ENCODE measurements around the gene TCP1. TPM values are rescaled to one million over a fixed set of nuclear protein-coding genes. Genes with fewer than 3 reads are reported as not detected.
A peak's percentile ranks its signal among the peaks of the same experiment; 100 is the strongest.

TCP1 gene
- total and polyA plus RNA-seq, 2 donors (not counting 3 experiments of a cell fraction or from before 2014, with no cell fraction given), result 168 to 302 TPM

DNA sequence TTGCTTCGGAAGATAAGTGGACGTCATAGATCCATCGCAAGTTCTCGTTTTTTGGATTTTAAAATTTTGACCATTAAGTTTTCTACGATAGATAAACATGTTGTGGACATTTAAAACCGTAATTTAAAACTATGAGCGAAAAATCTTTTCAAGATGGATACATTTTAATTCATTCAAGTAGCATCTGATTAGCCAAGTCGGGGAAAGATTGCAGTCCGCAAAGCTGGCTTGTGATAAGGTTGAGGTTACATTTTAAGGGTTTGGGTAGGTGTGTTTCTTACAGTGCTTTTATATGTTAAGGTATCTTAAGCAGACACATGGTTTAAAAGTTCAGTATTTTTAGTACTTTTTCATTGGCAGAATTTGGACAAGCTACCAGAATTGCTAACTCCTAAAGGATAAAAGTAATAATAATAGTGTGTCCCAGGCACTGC is 60.9 kb downstream of the TCP1 start:
- Histone ChIP-seq H3K36me3 (ENCODE audit: control insufficient read depth in 2 of 2, extremely low read depth in 1 of 2, insufficient read depth in 2 of 2, low read length in 2 of 2) (no peaks in the 10 kb centered on the region), H4K20me1 (replicated peaks; ENCODE audit: control insufficient read depth, extremely low read depth, insufficient read depth, low read length) (peaks cover 20% of the 10 kb centered on the region), H3K27me3 (ENCODE audit: control insufficient read depth in 2 of 2, insufficient read depth in 2 of 2, low read length in 2 of 2) (no peaks in the 10 kb centered on the region), H3K4me3 (replicated peaks in 1 of 3; ENCODE audit: insufficient read depth in 1 of 3, low read depth in 1 of 3, low read length in 3 of 3) (peak overlapping the region; percentile 83 to 100 (median 89)), H3K4me1 (ENCODE audit: control insufficient read depth, extremely low read depth, insufficient read depth, low read length) (peaks cover 21% of the 10 kb centered on the region), H2AFZ (ENCODE audit: low read depth, low read length) (no peak overlapping the region), H3K9ac (replicated peaks; ENCODE audit: extremely low read depth, insufficient read depth, low read length) (peak overlapping the region; percentile 98), H3K9me1 (replicated peaks; ENCODE audit: control insufficient read depth, extremely low read depth, insufficient read depth, low read length) (no peaks in the 10 kb centered on the region), H3K27ac (ENCODE audit: insufficient read depth, low read depth, low read length) (peak overlapping the region; percentile 93), H3K79me2 (ENCODE audit: control insufficient read depth, insufficient read depth, low read length) (peaks cover 81% of the 10 kb centered on the region), H3K4me2 (ENCODE audit: insufficient read depth, low read length) (peak overlapping the region; percentile 99), H3K9me3 (replicated peaks; ENCODE audit: control insufficient read depth, insufficient read depth, low read length) (no peaks in the 10 kb centered on the region)
- intact Hi-C loops (cut with micrococcal nuclease), result no loop called here
- CTCF ChIA-PET, result interaction anchor here (1.1 to 2.8 kb wide), 5 partner anchors 10 to 559 kb away, joined by 3 to 12 read pairs (median 4); partner anchors contain the start of gene FNDC1
- BruUV-seq (replicated peaks), result no TSS peak
- DNase-seq (ENCODE audit: low read depth, low spot score) (no peak), FAIRE-seq (peak; percentile 28)
- POLR2A ChIA-PET, result interaction anchor here (2.5 to 3.3 kb wide), 2 partner anchors 37 to 62 kb away, joined by 18 to 21 read pairs; partner anchors contain the start of genes MRPL18 and TCP1
- dilution Hi-C loops (cut with MboI; ENCODE audit: extremely low pct_ligation_motif_present, low sequenced_read_pairs), result no loop called here
- no peak for TF ChIP-seq MYC (IDR thresholded peaks at IDR 0.05; ENCODE audit: low read depth, low read length)
- TF ChIP-seq, protein P1, sequence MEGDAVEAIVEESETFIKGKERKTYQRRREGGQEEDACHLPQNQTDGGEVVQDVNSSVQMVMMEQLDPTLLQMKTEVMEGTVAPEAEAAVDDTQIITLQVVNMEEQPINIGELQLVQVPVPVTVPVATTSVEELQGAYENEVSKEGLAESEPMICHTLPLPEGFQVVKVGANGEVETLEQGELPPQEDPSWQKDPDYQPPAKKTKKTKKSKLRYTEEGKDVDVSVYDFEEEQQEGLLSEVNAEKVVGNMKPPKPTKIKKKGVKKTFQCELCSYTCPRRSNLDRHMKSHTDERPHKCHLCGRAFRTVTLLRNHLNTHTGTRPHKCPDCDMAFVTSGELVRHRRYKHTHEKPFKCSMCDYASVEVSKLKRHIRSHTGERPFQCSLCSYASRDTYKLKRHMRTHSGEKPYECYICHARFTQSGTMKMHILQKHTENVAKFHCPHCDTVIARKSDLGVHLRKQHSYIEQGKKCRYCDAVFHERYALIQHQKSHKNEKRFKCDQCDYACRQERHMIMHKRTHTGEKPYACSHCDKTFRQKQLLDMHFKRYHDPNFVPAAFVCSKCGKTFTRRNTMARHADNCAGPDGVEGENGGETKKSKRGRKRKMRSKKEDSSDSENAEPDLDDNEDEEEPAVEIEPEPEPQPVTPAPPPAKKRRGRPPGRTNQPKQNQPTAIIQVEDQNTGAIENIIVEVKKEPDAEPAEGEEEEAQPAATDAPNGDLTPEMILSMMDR (IDR thresholded peaks at IDR 0.05; ENCODE audit: extremely low read depth in 1 of 2, insufficient read depth in 1 of 2, low read depth in 1 of 2, low read length in 2 of 2), result no peak
- TF ChIP-seq POLR2AphosphoS5 (IDR thresholded peaks at IDR 0.05; ENCODE audit: insufficient read depth, low read depth, low read length), result no peak
- TF ChIP-seq MAX (IDR thresholded peaks at IDR 0.05; ENCODE audit: insufficient read depth, insufficient read length), result no peak
- no peak for TF ChIP-seq FOS (IDR thresholded peaks at IDR 0.05; ENCODE audit: borderline replicate concordance, insufficient read depth, low read length)
- TF ChIP-seq JUN (IDR thresholded peaks at IDR 0.05; ENCODE audit: borderline replicate concordance, insufficient read depth, insufficient read length, low read depth), result no peak
- no peak for TF ChIP-seq EZH2 (IDR thresholded peaks at IDR 0.05; ENCODE audit: borderline replicate concordance, low read depth, low read length, severe bottlenecking)
- no peak for TF ChIP-seq GATA2 (IDR thresholded peaks at IDR 0.05; ENCODE audit: insufficient read depth, insufficient read length, low read depth, low read length)

Small RNA genes within 50 kb of the gene (small RNA-seq; reads per million reads assigned to genes)
- gene SNORA20 (ENCODE audit: insufficient read depth, insufficient read length, low read depth, low replicate concordance) (63.7 reads per million, percentile 94 among the genes with 10 or more reads in this experiment), gene SNORA29 (ENCODE audit: insufficient read depth, insufficient read length, low read depth, low replicate concordance) (not detected)

Other genes with a start within 250 kb of the TCP1 start
- gene SOD2, start 96.4 kb downstream of the TCP1 start, total RNA-seq, result 58.9 and 62.7 TPM in 2 replicates
- gene SOD2, start 96.4 kb downstream of the TCP1 start, polyA plus RNA-seq, result 27.7 and 31.6 TPM in 2 replicates
- 75.6 and 81.6 TPM in 2 replicates for gene WTAP, start 62.1 kb downstream of the TCP1 start, total RNA-seq
- 16.5 and 21.7 TPM in 2 replicates for gene WTAP, start 62.1 kb downstream of the TCP1 start, polyA plus RNA-seq
- gene ACAT2, start 27.6 kb downstream of the TCP1 start, total RNA-seq, result 114 and 131 TPM in 2 replicates
- gene ACAT2, start 27.6 kb downstream of the TCP1 start, polyA plus RNA-seq, result 32.3 and 44.6 TPM in 2 replicates
- 70.7 and 70.8 TPM in 2 replicates for gene MRPL18, start 865 bp upstream of the TCP1 start, total RNA-seq
- 40.5 and 55.4 TPM in 2 replicates for gene MRPL18, start 865 bp upstream of the TCP1 start, polyA plus RNA-seq
- not detected in 2 replicates for gene PNLDC1, start 10.7 kb upstream of the TCP1 start, total RNA-seq
- not detected in 2 replicates for gene PNLDC1, start 10.7 kb upstream of the TCP1 start, polyA plus RNA-seq
- gene MAS1, start 101.4 kb upstream of the TCP1 start, total RNA-seq, result not detected in 2 replicates
- gene MAS1, start 101.4 kb upstream of the TCP1 start, polyA plus RNA-seq, result not detected in 2 replicates
- gene IGF2R, start 179.5 kb upstream of the TCP1 start, total RNA-seq, result 59.7 and 60.2 TPM in 2 replicates
- 11.3 and 16.3 TPM in 2 replicates for gene IGF2R, start 179.5 kb upstream of the TCP1 start, polyA plus RNA-seq